GM23248 (cell line): Measurements from ENCODE around the gene TMEM121. TPM values are rescaled to one million over a fixed set of nuclear protein-coding genes. Genes with fewer than 3 reads are reported as not detected.
"Not testable (repeated sequence)": the region's sequence is repeated elsewhere in the genome, so short reads cannot be mapped to it uniquely, and the experiment has no call there.

Experiments used
- DNase-seq: peaks from one replicate; pipeline ENCODE4 v3.0.0-alpha.2; 2015
- H2AFZ ChIP-seq: fragments of 200-600 bp; sonication (generic); 2 replicates; pipeline ENCODE4 v1.6.1; 2016; ENCODE audit warnings: antibody characterized with exemption
- H3F3A ChIP-seq: fragments of 200-600 bp; sonication (generic); 2 replicates; pipeline ENCODE4 v1.6.1; 2016; ENCODE audit warnings: mild to moderate bottlenecking, antibody characterized with exemption, mixed run types; ENCODE audit not compliant: insufficient read depth
- H3K27ac ChIP-seq: fragments of 200-600 bp; sonication (generic); 2 replicates; pipeline ENCODE4 v1.5.1; 2016; ENCODE audit warnings: mild to moderate bottlenecking
- H3K27me3 ChIP-seq: fragments of 200-600 bp; sonication (generic); replicated peaks from 2 replicates; pipeline ENCODE4 v1.6.1; 2016; ENCODE audit warnings: mild to moderate bottlenecking; ENCODE audit not compliant: insufficient read depth
- H3K36me3 ChIP-seq: fragments of 200-600 bp; sonication (generic); 2 replicates; pipeline ENCODE4 v1.6.1; 2016; ENCODE audit warnings: low read depth, mild to moderate bottlenecking
- H3K4me1 ChIP-seq: fragments of 200-600 bp; sonication (generic); 2 replicates; pipeline ENCODE4 v1.6.1; 2016; ENCODE audit warnings: mild to moderate bottlenecking; ENCODE audit not compliant: insufficient read depth
- H3K4me2 ChIP-seq: fragments of 200-600 bp; sonication (generic); one replicate; pipeline ENCODE4 v1.6.1; 2016; ENCODE audit warnings: mild to moderate bottlenecking; ENCODE audit not compliant: unreplicated experiment
- H3K4me3 ChIP-seq: fragments of 200-600 bp; sonication (generic); 2 replicates; pipeline ENCODE4 v1.5.1; 2016; ENCODE audit warnings: mild to moderate bottlenecking
- H3K79me2 ChIP-seq: fragments of 200-600 bp; sonication (generic); 2 replicates; pipeline ENCODE4 v1.6.1; 2016; ENCODE audit warnings: mild to moderate bottlenecking; ENCODE audit not compliant: insufficient read depth
- H3K9ac ChIP-seq: fragments of 200-600 bp; sonication (generic); 2 replicates; pipeline ENCODE4 v1.6.1; 2016; ENCODE audit warnings: mild to moderate bottlenecking
- H3K9me2 ChIP-seq: fragments of 200-600 bp; sonication (generic); 2 replicates; pipeline ENCODE4 v1.6.1; 2016; ENCODE audit warnings: mixed run types, mild to moderate bottlenecking, moderate library complexity; ENCODE audit not compliant: insufficient read depth
- H3K9me3 ChIP-seq: fragments of 200-600 bp; sonication (generic); one replicate; pipeline ENCODE4 v1.6.1; 2017; ENCODE audit warnings: low read depth
- H4K20me1 ChIP-seq: fragments of 200-600 bp; sonication (generic); 2 replicates; pipeline ENCODE4 v1.6.0; 2016; ENCODE audit not compliant: insufficient read depth
- EZH2 ChIP-seq: fragments of 200-600 bp; sonication (generic); IDR thresholded peaks from 2 replicates; pipeline ENCODE4 v1.6.1; 2018; ENCODE audit warnings: antibody characterized with exemption, mild to moderate bottlenecking; ENCODE audit not compliant: insufficient read depth, poor library complexity, severe bottlenecking
- EZH2phosphoT487 ChIP-seq: fragments of 200-600 bp; sonication (generic); IDR thresholded peaks from 2 replicates; pipeline ENCODE4 v1.6.1; 2018; ENCODE audit warnings: antibody characterized with exemption, moderate library complexity, mild to moderate bottlenecking, low read depth; ENCODE audit not compliant: insufficient read depth
- WGBS, 2 experiments: methylation state at CpG; one replicate each; pipeline ENCODE4 v1.1.6; 2015 to 2017; ENCODE audit warnings: low lambda C conversion rate in 2 of 2, low coverage in 1 of 2; ENCODE audit errors: missing lambda C conversion rate in 2 of 2; 5-methylcytosine and 5-hydroxymethylcytosine counted together
- in situ Hi-C: fragments of 300-500 bp; cut with MboI; formaldehyde crosslinking; loops from 2 replicates; pipeline ENCODE4 v1.15.0; 2020
- polyA plus RNA-seq: library from polyadenylated mRNA; unstranded; fragments of >200 nt; fragmentation: Nextera tagmentation; extraction: Ambion mirVana; gene quantifications from 2 replicates; pipeline ENCODE4 v1.2.1, GENCODE V29; 2016
- total RNA-seq: library from RNA; depleted of rRNA; stranded (reverse); fragments of >200 nt; shearing (Covaris generic); gene quantifications from 2 replicates; pipeline ENCODE4 v1.2.3, GENCODE V29; 2014; rRNA removed

TMEM121 gene
- total and polyA plus RNA-seq, 2 experiments from 2014 or later, result 5.8 to 11.1 TPM

- H3K9me3 ChIP-seq, H3K36me3 ChIP-seq, H3F3A ChIP-seq, H3K4me1 ChIP-seq, H3K9ac ChIP-seq, H4K20me1 ChIP-seq, H3K79me2 ChIP-seq, DNase-seq, H3K4me3 ChIP-seq, H3K9me2 ChIP-seq, H3K27me3 ChIP-seq, H3K27ac ChIP-seq, in situ Hi-C loops, H3K4me2 ChIP-seq, H2AFZ ChIP-seq: not testable (repeated sequence)
- 46 to 50% methylated on average over 6 to 7 of the region's 17 CpGs for WGBS, 2 experiments
Observed at GRCh38 chr14:105575016-105575700, 48.8 kb downstream of the TMEM121 start.

GRCh38 chr14:105576525-105577088 is 50.2 kb downstream of the TMEM121 start:
- Histone ChIP-seq H4K20me1 (no peaks in the 10 kb centered on the region), H3K9me3 (no peaks in the 10 kb centered on the region), H3K4me3 (no peak overlapping the region), H3F3A (no peaks in the 10 kb centered on the region), H2AFZ (no peak overlapping the region), H3K27ac (no peak overlapping the region), H3K27me3 (no peaks in the 10 kb centered on the region), H3K9me2 (no peaks in the 10 kb centered on the region), H3K36me3 (no peaks in the 10 kb centered on the region), H3K9ac (no peak overlapping the region), H3K4me1 (no peaks in the 10 kb centered on the region), H3K79me2 (no peaks in the 10 kb centered on the region), H3K4me2 (no peak overlapping the region)
- no peak for DNase-seq
- TF ChIP-seq EZH2, result no peak
- TF ChIP-seq EZH2phosphoT487, result no peak
- 22 to 39% methylated on average over 2 of the region's 2 CpGs for WGBS, 2 experiments
- in situ Hi-C loops, result no loop called here

- no peaks in the 10 kb centered on the region for H3K36me3 ChIP-seq
- no peak overlapping the region for H3K27ac ChIP-seq
- H2AFZ ChIP-seq, result no peak overlapping the region
- H3K4me3 ChIP-seq, result no peak overlapping the region
- no peaks in the 10 kb centered on the region for H3F3A ChIP-seq
- H4K20me1 ChIP-seq, result no peaks in the 10 kb centered on the region
- H3K9me2 ChIP-seq, result no peaks in the 10 kb centered on the region
- in situ Hi-C loops, result no loop called here
- no peaks in the 10 kb centered on the region for H3K4me1 ChIP-seq
- 43 to 45% methylated on average over 12 to 14 of the region's 14 CpGs for WGBS, 2 experiments
- H3K9ac ChIP-seq, result no peak overlapping the region
- H3K9me3 ChIP-seq, result no peaks in the 10 kb centered on the region
- H3K79me2 ChIP-seq, result no peaks in the 10 kb centered on the region
- DNase-seq, result no peak
- TF ChIP-seq EZH2phosphoT487 (no peak), EZH2 (no peak)
- no peak overlapping the region for H3K4me2 ChIP-seq
- H3K27me3 ChIP-seq, result no peaks in the 10 kb centered on the region
Observed at GRCh38 chr14:105577314-105577861, 51.0 kb downstream of the TMEM121 start.

GRCh38 chr14:105578070-105578469 is 51.7 kb downstream of the TMEM121 start:
- TF ChIP-seq EZH2 (no peak), EZH2phosphoT487 (no peak)
- Histone ChIP-seq H3K4me2 (no peak overlapping the region), H3F3A (no peaks in the 10 kb centered on the region), H3K9ac (no peak overlapping the region), H3K9me2 (no peaks in the 10 kb centered on the region), H3K36me3 (no peaks in the 10 kb centered on the region), H3K79me2 (no peaks in the 10 kb centered on the region), H3K4me1 (no peaks in the 10 kb centered on the region), H3K27ac (no peak overlapping the region), H4K20me1 (no peaks in the 10 kb centered on the region), H3K27me3 (no peaks in the 10 kb centered on the region), H2AFZ (no peak overlapping the region), H3K4me3 (no peak overlapping the region), H3K9me3 (no peaks in the 10 kb centered on the region)
- no peak for DNase-seq
- in situ Hi-C loops, result no loop called here

- H3K9ac ChIP-seq, H3K4me3 ChIP-seq, H3K9me3 ChIP-seq, H3K4me1 ChIP-seq, H3K36me3 ChIP-seq, H3K79me2 ChIP-seq, H3F3A ChIP-seq, DNase-seq, H3K4me2 ChIP-seq, H2AFZ ChIP-seq, H4K20me1 ChIP-seq, in situ Hi-C loops, H3K27ac ChIP-seq, H3K27me3 ChIP-seq, H3K9me2 ChIP-seq: not testable (repeated sequence)
- WGBS, 2 experiments, result no CpG with 5 or more reads among the region's 15 CpGs
Observed at GRCh38 chr14:105579221-105579620, 52.8 kb downstream of the TMEM121 start.

Other genes with a start within 250 kb of the TMEM121 start
- gene BRF1, start 225.6 kb upstream of the TMEM121 start, total RNA-seq, result 27.0 and 47.8 TPM in 2 replicates
- gene BRF1, start 225.6 kb upstream of the TMEM121 start, polyA plus RNA-seq, result 10.5 and 11.0 TPM in 2 replicates
- 36.7 and 39.7 TPM in 2 replicates for gene PACS2, start 211.8 kb upstream of the TMEM121 start, total RNA-seq
- gene PACS2, start 211.8 kb upstream of the TMEM121 start, polyA plus RNA-seq, result 9.9 and 10.0 TPM in 2 replicates
- gene TEX22, start 128.0 kb upstream of the TMEM121 start, total RNA-seq, result 0.13 and 0.43 TPM in 2 replicates
- 0.27 and 0.46 TPM in 2 replicates for gene TEX22, start 128.0 kb upstream of the TMEM121 start, polyA plus RNA-seq
- gene MTA1, start 106.8 kb upstream of the TMEM121 start, total RNA-seq, result 37.0 and 50.3 TPM in 2 replicates
- gene MTA1, start 106.8 kb upstream of the TMEM121 start, polyA plus RNA-seq, result 8.1 and 9.6 TPM in 2 replicates
- gene CRIP2, start 51.8 kb upstream of the TMEM121 start, total RNA-seq, result 149 and 188 TPM in 2 replicates
- 317 and 319 TPM in 2 replicates for gene CRIP2, start 51.8 kb upstream of the TMEM121 start, polyA plus RNA-seq
- 1.8 and 12.3 TPM in 2 replicates for gene CRIP1, start 39.7 kb upstream of the TMEM121 start, total RNA-seq
- 32.7 and 37.7 TPM in 2 replicates for gene CRIP1, start 39.7 kb upstream of the TMEM121 start, polyA plus RNA-seq
- 8.7 and 9.8 TPM in 2 replicates for gene TEDC1, start 35.3 kb upstream of the TMEM121 start, total RNA-seq
- 4.0 and 6.4 TPM in 2 replicates for gene TEDC1, start 35.3 kb upstream of the TMEM121 start, polyA plus RNA-seq